ENCODE measurements around the gene KCNJ12. TPM values are rescaled to one million over a fixed set of nuclear protein-coding genes. Genes with fewer than 3 reads are reported as not detected.
"Not testable (repeated sequence)": the region's sequence is repeated elsewhere in the genome, so short reads cannot be mapped to it uniquely, and the experiment has no call there.

Gene KCNJ12
- total and polyA plus RNA-seq, 8 donors, result 0.09 to 0.37 (median 0.14) TPM

GRCh38 chr17:21455761-21456160 lies 79.6 kb downstream of the KCNJ12 start:
- DNase-seq, result no peak
- Histone ChIP-seq H3K4me3 (no peak overlapping the region), H3K4me1 (peaks cover 0 to 8% (median 6%) of the 10 kb centered on the region in 3 donors), H3K36me3 (no peaks in the 10 kb centered on the region), H3K27ac (no peak overlapping the region), H3K9me3 (no peaks in the 10 kb centered on the region), H3K27me3 (peaks cover 0 to 6% (median 0%) of the 10 kb centered on the region in 4 donors)
- no peak for TF ChIP-seq CTCF (IDR thresholded peaks at IDR 0.05)
- ATAC-seq, result no peak
- no peak for FAIRE-seq
- intact Hi-C loops (cut with DNase I), result loop anchor here in 2 of 3 donors (5.0 to 10.0 kb wide), 2 partner anchors 49 to 338 kb away; no protein-coding TSS in a partner anchor
- WGBS, 2 donors, result 71 to 88% methylated on average over 3 to 6 of the region's 6 CpGs

GRCh38 chr17:21456449-21456848 lies 80.3 kb downstream of the KCNJ12 start:
- not testable (repeated sequence) for H3K4me1 ChIP-seq, H3K27ac ChIP-seq, FAIRE-seq, H3K27me3 ChIP-seq, H3K9me3 ChIP-seq, H3K4me3 ChIP-seq, H3K36me3 ChIP-seq, DNase-seq, ATAC-seq
- intact Hi-C loops (cut with DNase I), result loop anchor here in 2 of 3 donors (5.0 to 10.0 kb wide), 2 partner anchors 48 to 339 kb away; no protein-coding TSS in a partner anchor
- 73 to 74% methylated on average over 5 of the region's 5 CpGs for WGBS, 2 donors

GRCh38 chr17:21457051-21458026 lies 81.2 kb downstream of the KCNJ12 start:
- WGBS, 2 donors, result 15 to 18% methylated on average over 33 to 36 of the region's 36 CpGs
- intact Hi-C loops (cut with DNase I), result loop anchor here in 2 of 3 donors (5.0 to 10.0 kb wide), 2 partner anchors 47 to 340 kb away; no protein-coding TSS in a partner anchor
- FAIRE-seq (no peak), DNase-seq (peak; percentile 85 to 98 (median 95)), ATAC-seq (peak; percentile 95 to 98 (median 97))
- H3K36me3 ChIP-seq, result no peaks in the 10 kb centered on the region
- no peaks in the 10 kb centered on the region for H3K9me3 ChIP-seq
- no peak overlapping the region for H3K4me3 ChIP-seq
- H3K27ac ChIP-seq, result no peak overlapping the region
- H3K27me3 ChIP-seq, result peaks cover 0 to under 1% (median 0%) of the 10 kb centered on the region in 4 donors
- peak; percentile 97 to 99 (median 98) for TF ChIP-seq CTCF (IDR thresholded peaks at IDR 0.05)
- peaks cover 0 to 5% (median 3%) of the 10 kb centered on the region in 3 donors for H3K4me1 ChIP-seq

GRCh38 chr17:21458054-21458453 lies 81.9 kb downstream of the KCNJ12 start:
- Histone ChIP-seq H3K9me3 (no peaks in the 10 kb centered on the region), H3K36me3 (no peaks in the 10 kb centered on the region), H3K27me3 (no peaks in the 10 kb centered on the region), H3K4me1 (no peaks in the 10 kb centered on the region), H3K4me3 (no peak overlapping the region), H3K27ac (no peak overlapping the region)
- DNase-seq (no peak), ATAC-seq (no peak), FAIRE-seq (no peak)
- no peak for TF ChIP-seq CTCF (IDR thresholded peaks at IDR 0.05)
- intact Hi-C loops (cut with DNase I), result loop anchor here in 2 of 3 donors (5.0 to 10.0 kb wide), 2 partner anchors 47 to 341 kb away; no protein-coding TSS in a partner anchor
- WGBS, 2 donors, result 42 to 44% methylated on average over 7 of the region's 7 CpGs

GRCh38 chr17:21459536-21459935 lies 83.4 kb downstream of the KCNJ12 start:
- intact Hi-C loops (cut with DNase I), result loop anchor here in 2 of 3 donors (5.0 to 10.0 kb wide), 2 partner anchors 45 to 342 kb away; no protein-coding TSS in a partner anchor
- Histone ChIP-seq H3K4me1 (no peaks in the 10 kb centered on the region), H3K9me3 (no peaks in the 10 kb centered on the region), H3K4me3 (no peak overlapping the region), H3K27me3 (no peaks in the 10 kb centered on the region), H3K36me3 (no peaks in the 10 kb centered on the region), H3K27ac (no peak overlapping the region)
- TF ChIP-seq CTCF (IDR thresholded peaks at IDR 0.05), result no peak
- ATAC-seq (no peak), DNase-seq (no peak), FAIRE-seq (no peak)
- 50 to 63% methylated on average over 8 of the region's 8 CpGs for WGBS, 2 donors
